ENCODE measurements around the gene DBT. TPM values are rescaled to one million over a fixed set of nuclear protein-coding genes. Genes with fewer than 3 reads are reported as not detected.

DBT gene
- total and polyA plus RNA-seq, 10 of the 15 experiments (the other 5 are each of a cell fraction or from before 2014, with no cell fraction given), result 2.1 to 15.9 (median 6.9) TPM

GRCh38 chr1:100287162-100287561 is 37.5 kb upstream of the DBT start (continued):
- TF ChIP-seq PAX5 (IDR thresholded peaks at IDR 0.05; ENCODE audit: borderline replicate concordance, low read depth, low read length) (no peak), RBBP5 (conservative IDR thresholded peaks at IDR 0.05) (no peak), MLLT1 (IDR thresholded peaks at IDR 0.05) (no peak), KLF5 (IDR thresholded peaks at IDR 0.05; ENCODE audit: partially characterized antibody) (no peak), SMAD1 (IDR thresholded peaks at IDR 0.05; ENCODE audit: low read depth, partially characterized antibody) (no peak)
- TF ChIP-seq, protein P1, sequence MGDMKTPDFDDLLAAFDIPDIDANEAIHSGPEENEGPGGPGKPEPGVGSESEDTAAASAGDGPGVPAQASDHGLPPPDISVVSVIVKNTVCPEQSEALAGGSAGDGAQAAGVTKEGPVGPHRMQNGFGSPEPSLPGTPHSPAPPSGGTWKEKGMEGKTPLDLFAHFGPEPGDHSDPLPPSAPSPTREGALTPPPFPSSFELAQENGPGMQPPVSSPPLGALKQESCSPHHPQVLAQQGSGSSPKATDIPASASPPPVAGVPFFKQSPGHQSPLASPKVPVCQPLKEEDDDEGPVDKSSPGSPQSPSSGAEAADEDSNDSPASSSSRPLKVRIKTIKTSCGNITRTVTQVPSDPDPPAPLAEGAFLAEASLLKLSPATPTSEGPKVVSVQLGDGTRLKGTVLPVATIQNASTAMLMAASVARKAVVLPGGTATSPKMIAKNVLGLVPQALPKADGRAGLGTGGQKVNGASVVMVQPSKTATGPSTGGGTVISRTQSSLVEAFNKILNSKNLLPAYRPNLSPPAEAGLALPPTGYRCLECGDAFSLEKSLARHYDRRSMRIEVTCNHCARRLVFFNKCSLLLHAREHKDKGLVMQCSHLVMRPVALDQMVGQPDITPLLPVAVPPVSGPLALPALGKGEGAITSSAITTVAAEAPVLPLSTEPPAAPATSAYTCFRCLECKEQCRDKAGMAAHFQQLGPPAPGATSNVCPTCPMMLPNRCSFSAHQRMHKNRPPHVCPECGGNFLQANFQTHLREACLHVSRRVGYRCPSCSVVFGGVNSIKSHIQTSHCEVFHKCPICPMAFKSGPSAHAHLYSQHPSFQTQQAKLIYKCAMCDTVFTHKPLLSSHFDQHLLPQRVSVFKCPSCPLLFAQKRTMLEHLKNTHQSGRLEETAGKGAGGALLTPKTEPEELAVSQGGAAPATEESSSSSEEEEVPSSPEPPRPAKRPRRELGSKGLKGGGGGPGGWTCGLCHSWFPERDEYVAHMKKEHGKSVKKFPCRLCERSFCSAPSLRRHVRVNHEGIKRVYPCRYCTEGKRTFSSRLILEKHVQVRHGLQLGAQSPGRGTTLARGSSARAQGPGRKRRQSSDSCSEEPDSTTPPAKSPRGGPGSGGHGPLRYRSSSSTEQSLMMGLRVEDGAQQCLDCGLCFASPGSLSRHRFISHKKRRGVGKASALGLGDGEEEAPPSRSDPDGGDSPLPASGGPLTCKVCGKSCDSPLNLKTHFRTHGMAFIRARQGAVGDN (IDR thresholded peaks at IDR 0.05), result no peak
- TF ChIP-seq, protein P2, sequence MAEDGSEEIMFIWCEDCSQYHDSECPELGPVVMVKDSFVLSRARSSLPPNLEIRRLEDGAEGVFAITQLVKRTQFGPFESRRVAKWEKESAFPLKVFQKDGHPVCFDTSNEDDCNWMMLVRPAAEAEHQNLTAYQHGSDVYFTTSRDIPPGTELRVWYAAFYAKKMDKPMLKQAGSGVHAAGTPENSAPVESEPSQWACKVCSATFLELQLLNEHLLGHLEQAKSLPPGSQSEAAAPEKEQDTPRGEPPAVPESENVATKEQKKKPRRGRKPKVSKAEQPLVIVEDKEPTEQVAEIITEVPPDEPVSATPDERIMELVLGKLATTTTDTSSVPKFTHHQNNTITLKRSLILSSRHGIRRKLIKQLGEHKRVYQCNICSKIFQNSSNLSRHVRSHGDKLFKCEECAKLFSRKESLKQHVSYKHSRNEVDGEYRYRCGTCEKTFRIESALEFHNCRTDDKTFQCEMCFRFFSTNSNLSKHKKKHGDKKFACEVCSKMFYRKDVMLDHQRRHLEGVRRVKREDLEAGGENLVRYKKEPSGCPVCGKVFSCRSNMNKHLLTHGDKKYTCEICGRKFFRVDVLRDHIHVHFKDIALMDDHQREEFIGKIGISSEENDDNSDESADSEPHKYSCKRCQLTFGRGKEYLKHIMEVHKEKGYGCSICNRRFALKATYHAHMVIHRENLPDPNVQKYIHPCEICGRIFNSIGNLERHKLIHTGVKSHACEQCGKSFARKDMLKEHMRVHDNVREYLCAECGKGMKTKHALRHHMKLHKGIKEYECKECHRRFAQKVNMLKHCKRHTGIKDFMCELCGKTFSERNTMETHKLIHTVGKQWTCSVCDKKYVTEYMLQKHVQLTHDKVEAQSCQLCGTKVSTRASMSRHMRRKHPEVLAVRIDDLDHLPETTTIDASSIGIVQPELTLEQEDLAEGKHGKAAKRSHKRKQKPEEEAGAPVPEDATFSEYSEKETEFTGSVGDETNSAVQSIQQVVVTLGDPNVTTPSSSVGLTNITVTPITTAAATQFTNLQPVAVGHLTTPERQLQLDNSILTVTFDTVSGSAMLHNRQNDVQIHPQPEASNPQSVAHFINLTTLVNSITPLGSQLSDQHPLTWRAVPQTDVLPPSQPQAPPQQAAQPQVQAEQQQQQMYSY (CRISPR knock-in tag; IDR thresholded peaks at IDR 0.05), result no peak
- TF ChIP-seq, protein P3, sequence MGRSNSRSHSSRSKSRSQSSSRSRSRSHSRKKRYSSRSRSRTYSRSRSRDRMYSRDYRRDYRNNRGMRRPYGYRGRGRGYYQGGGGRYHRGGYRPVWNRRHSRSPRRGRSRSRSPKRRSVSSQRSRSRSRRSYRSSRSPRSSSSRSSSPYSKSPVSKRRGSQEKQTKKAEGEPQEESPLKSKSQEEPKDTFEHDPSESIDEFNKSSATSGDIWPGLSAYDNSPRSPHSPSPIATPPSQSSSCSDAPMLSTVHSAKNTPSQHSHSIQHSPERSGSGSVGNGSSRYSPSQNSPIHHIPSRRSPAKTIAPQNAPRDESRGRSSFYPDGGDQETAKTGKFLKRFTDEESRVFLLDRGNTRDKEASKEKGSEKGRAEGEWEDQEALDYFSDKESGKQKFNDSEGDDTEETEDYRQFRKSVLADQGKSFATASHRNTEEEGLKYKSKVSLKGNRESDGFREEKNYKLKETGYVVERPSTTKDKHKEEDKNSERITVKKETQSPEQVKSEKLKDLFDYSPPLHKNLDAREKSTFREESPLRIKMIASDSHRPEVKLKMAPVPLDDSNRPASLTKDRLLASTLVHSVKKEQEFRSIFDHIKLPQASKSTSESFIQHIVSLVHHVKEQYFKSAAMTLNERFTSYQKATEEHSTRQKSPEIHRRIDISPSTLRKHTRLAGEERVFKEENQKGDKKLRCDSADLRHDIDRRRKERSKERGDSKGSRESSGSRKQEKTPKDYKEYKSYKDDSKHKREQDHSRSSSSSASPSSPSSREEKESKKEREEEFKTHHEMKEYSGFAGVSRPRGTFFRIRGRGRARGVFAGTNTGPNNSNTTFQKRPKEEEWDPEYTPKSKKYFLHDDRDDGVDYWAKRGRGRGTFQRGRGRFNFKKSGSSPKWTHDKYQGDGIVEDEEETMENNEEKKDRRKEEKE (IDR thresholded peaks at IDR 0.05), result no peak
